ENCODE results near the gene ZNF507. TPM values are rescaled to one million over a fixed set of nuclear protein-coding genes. Genes with fewer than 3 reads are reported as not detected.
A peak's percentile ranks its signal among the peaks of the same experiment; 100 is the strongest.

Gene ZNF507
- total RNA-seq, 1 donor from 2014 or later, result 17.7 TPM

DNA sequence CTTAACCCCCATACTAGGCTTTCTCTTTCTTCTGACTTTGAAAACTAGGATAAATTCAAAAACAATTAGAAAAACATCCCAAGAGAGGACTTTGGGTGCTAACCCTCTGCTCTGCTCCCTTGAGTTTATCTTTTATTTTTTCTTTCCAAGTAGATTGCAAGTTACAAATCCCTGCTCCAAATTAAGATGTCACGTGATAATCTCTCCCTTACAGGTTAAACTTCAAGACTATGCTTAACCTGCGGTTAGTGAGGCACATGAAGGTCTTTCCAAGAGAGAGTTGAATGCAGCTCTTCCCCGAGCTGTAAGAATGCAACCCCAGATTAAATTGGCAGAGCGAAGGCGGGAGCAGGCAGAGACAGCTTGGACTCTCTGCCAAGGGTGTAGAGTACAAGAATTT lies 12.2 kb upstream of the ZNF507 start:
- Histone ChIP-seq H3K27me3 (ENCODE audit: low read depth) (peaks cover 43% of the 10 kb centered on the region), H3K4me3 (no peak overlapping the region), H3K4me1 (peaks cover 7% of the 10 kb centered on the region), H3K9me3 (replicated peaks) (no peaks in the 10 kb centered on the region), H3K36me3 (no peaks in the 10 kb centered on the region), H3K27ac (replicated peaks) (no peak overlapping the region)
- no peak for DNase-seq
- intact Hi-C loops (cut with micrococcal nuclease), result no loop called here
- TF ChIP-seq, protein P1, sequence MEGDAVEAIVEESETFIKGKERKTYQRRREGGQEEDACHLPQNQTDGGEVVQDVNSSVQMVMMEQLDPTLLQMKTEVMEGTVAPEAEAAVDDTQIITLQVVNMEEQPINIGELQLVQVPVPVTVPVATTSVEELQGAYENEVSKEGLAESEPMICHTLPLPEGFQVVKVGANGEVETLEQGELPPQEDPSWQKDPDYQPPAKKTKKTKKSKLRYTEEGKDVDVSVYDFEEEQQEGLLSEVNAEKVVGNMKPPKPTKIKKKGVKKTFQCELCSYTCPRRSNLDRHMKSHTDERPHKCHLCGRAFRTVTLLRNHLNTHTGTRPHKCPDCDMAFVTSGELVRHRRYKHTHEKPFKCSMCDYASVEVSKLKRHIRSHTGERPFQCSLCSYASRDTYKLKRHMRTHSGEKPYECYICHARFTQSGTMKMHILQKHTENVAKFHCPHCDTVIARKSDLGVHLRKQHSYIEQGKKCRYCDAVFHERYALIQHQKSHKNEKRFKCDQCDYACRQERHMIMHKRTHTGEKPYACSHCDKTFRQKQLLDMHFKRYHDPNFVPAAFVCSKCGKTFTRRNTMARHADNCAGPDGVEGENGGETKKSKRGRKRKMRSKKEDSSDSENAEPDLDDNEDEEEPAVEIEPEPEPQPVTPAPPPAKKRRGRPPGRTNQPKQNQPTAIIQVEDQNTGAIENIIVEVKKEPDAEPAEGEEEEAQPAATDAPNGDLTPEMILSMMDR (IDR thresholded peaks at IDR 0.05; ENCODE audit: borderline replicate concordance), result no peak

DNA sequence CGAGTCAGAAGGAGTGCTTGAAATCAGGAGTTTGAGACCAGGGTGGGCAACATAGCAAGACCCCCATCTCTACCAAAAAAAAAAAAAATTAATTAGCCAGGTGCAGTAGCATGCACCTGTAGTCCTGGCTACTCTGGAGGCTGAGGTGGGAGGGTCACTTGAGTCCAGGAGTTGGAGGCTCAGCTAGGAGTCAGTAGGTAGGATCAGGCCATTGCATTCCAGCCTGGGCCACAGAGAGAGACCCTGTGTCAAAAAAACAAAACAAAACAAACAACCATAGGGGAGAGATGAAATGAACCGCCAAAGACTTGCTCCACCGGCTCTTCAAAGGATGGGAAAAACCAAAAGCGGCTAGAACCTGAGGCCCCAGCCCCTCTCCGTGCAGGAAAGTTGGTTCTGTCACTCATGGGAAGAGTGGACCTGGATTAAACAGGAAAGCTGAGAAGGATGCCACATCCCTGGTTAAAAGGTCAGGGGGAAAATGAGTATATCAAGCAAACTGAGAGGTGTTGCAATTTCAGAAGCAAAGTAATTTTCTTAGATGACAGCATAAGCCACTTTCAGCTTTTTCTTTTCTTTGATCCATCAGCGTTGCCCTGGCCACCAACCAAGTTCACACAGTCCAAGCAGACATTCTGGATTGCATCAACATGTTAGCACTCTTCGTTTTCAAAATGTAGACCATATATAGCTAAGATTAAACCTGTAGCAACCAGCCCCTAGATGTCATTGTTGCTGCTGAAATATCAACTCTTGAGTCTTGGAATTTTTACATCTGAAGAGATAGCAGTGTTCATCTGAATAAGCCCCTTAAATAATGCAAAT lies 8.9 kb upstream of the ZNF507 start:
- peak; percentile 34 for DNase-seq
- TF ChIP-seq, protein P1 (IDR thresholded peaks at IDR 0.05; ENCODE audit: borderline replicate concordance), result no peak
- intact Hi-C loops (cut with micrococcal nuclease), result no loop called here
- Histone ChIP-seq H3K4me1 (peaks cover 7% of the 10 kb centered on the region), H3K27me3 (ENCODE audit: low read depth) (peaks cover 15% of the 10 kb centered on the region), H3K36me3 (no peaks in the 10 kb centered on the region), H3K4me3 (peak overlapping the region; percentile 57), H3K27ac (replicated peaks) (peak overlapping the region; percentile 54), H3K9me3 (replicated peaks) (no peaks in the 10 kb centered on the region)

DNA sequence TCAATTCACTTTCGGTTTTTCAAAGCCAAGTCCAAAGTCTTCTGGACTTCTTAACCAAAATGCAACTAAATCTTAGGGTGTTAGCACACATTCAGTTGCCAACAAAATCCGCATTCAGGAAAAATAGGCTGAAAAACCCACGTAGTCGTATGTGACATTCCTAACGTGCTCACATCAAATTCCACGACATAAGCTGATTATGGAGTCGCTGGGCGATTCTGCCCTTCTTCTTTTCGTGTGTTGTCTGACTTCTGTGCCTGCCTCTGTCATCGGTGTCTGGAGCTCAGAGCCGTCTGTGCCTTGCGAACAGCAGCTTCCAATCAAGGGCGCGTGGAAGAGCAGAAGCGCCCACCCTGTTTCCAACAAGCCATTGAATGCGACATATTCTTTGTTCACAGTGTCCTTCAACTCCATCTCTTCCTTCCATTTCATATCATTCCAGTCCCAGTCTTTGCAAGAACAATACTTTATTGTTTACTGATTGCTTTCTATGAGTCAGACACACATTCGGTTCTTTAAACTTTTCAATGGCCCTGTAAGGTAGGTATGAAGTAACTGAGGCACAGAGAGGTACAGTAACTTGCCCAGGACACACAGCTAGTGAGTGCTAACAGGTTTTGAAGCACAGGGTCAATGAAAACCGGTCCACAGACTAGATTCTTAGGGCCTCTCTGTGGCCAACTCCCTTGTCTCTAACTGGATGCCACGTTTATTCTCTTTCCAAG lies 8.2 kb upstream of the ZNF507 start:
- TF ChIP-seq, protein P1 (IDR thresholded peaks at IDR 0.05; ENCODE audit: borderline replicate concordance), result no peak
- peaks cover 7% of the 10 kb centered on the region for H3K4me1 ChIP-seq
- no peaks in the 10 kb centered on the region for H3K36me3 ChIP-seq
- intact Hi-C loops (cut with micrococcal nuclease), result no loop called here
- H3K27me3 ChIP-seq (ENCODE audit: low read depth), result peaks cover 7% of the 10 kb centered on the region
- H3K9me3 ChIP-seq (replicated peaks), result no peaks in the 10 kb centered on the region
- H3K4me3 ChIP-seq, result peak overlapping the region; percentile 57
- no peak for DNase-seq
- H3K27ac ChIP-seq (replicated peaks), result peak overlapping the region; percentile 54

DNA sequence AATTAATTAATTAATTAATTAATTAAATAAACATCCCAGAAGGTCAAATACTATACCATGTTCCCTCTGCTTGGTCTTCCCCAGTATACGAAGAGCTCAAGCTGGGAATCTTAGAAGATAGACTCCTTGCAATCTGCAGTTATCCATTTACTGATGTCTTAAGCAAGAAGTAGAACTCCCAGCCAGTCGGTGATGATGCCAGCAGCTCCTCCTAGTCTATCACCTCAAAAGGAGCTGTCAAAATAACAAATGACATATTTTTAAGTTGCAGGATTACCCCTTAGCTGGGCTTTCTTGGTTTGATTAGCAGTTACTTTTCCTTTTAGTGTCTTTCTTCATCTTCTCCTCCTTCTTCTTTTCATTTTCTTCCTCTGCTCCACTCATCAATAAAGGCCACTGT lies 6.0 kb upstream of the ZNF507 start:
- intact Hi-C loops (cut with micrococcal nuclease), result no loop called here
- DNase-seq, result no peak
- TF ChIP-seq, protein P1 (IDR thresholded peaks at IDR 0.05; ENCODE audit: borderline replicate concordance), result no peak
- no peaks in the 10 kb centered on the region for H3K36me3 ChIP-seq
- peaks cover 7% of the 10 kb centered on the region for H3K4me1 ChIP-seq
- H3K4me3 ChIP-seq, result no peak overlapping the region
- no peaks in the 10 kb centered on the region for H3K9me3 ChIP-seq (replicated peaks)
- no peaks in the 10 kb centered on the region for H3K27me3 ChIP-seq (ENCODE audit: low read depth)
- H3K27ac ChIP-seq (replicated peaks), result no peak overlapping the region

DNA sequence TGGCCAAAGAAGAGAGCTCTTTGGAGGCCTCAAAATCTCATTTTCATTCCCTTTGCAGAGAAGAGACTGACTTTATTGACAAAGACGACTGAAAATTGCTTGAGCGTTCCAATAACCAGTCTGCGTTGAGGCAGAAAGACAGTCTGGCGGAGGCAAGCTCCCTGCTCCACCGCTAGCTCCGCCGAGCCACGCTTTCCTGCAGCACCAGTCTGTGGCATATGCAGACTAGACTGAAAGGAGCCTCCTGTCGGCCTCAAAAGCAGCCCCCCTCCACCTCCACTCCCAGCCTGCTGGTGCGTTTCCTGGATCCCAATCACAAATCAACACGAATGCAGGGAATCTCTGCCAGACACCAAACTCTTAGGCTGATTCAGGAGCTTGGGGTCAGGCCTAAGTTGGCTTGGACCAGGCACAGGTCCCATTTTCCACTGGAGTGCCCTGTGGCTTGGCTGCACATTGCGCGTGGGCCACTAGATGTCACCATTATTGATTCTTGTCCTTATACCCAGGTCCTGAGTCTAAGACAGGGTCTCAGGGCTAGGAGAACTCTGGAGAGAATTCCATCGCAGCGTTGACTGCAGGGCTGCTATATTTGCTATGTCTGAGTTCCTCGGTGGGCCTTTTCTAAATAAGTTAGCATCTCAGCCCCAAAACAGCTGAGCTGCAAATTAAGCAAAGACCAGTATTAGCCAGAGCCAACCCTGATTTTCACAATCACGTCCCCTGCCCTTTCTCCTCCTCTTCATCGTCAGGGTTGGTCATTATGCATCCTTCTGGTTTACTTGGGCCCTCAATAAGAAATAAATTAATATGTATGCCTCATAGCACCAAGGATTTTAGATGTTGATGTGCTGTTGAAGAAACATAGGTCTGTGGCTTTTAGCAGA lies 5.2 kb upstream of the ZNF507 start:
- TF ChIP-seq, protein P1 (IDR thresholded peaks at IDR 0.05; ENCODE audit: borderline replicate concordance), result peak; percentile 84
- Histone ChIP-seq H3K27me3 (ENCODE audit: low read depth) (no peaks in the 10 kb centered on the region), H3K27ac (replicated peaks) (no peak overlapping the region), H3K4me1 (peaks cover 8% of the 10 kb centered on the region), H3K4me3 (no peak overlapping the region), H3K9me3 (replicated peaks) (no peaks in the 10 kb centered on the region), H3K36me3 (no peaks in the 10 kb centered on the region)
- peak; percentile 68 for DNase-seq
- intact Hi-C loops (cut with micrococcal nuclease), result no loop called here

Measured in left ventricle myocardium inferior (tissue), 1 donor.